ENCODE results near the gene KCTD20.
A peak's percentile ranks its signal among the peaks of the same experiment; 100 is the strongest.

KCTD20 gene

GRCh38 chr6:36428911-36429310, 13.9 kb upstream of the KCTD20 start:
- TF ChIP-seq CTCF (conservative IDR thresholded peaks at IDR 0.05; ENCODE audit: low read depth): no peak
- CTCF ChIA-PET: interaction anchor here (0.6 kb wide), 2 partner anchors 17 to 31 kb away, joined by 3 read pairs; no protein-coding TSS in a partner anchor
- POLR2A ChIA-PET (ENCODE audit: low non-redundant PET): no interaction called here
- H3K27ac ChIP-seq: no peak overlapping the region
- DNase-seq (ENCODE audit: low spot score): no peak

GRCh38 chr6:36430351-36430750, 12.4 kb upstream of the KCTD20 start:
- H3K27ac ChIP-seq: no peak overlapping the region
- DNase-seq (ENCODE audit: low spot score): no peak
- POLR2A ChIA-PET (ENCODE audit: low non-redundant PET): no interaction called here
- no peak for TF ChIP-seq CTCF (conservative IDR thresholded peaks at IDR 0.05; ENCODE audit: low read depth)
- CTCF ChIA-PET: interaction anchor here (0.6 to 0.7 kb wide), 2 partner anchors 262 to 1625 kb away, joined by 4 to 5 read pairs; no protein-coding TSS in a partner anchor

- no peak for TF ChIP-seq CTCF (conservative IDR thresholded peaks at IDR 0.05; ENCODE audit: low read depth)
- ChIA-PET POLR2A (ENCODE audit: low non-redundant PET) (no interaction called here), CTCF (interaction anchor here (0.7 kb wide), 1 partner anchor 261 kb away, joined by 5 read pairs; no protein-coding TSS in a partner anchor)
- H3K27ac ChIP-seq: no peak overlapping the region; the same call in 1 of the 2 replicates
- no peak for DNase-seq (ENCODE audit: low spot score)
These were observed 11.6 kb upstream of the KCTD20 start for GRCh38 chr6:36431197-36431596.

GRCh38 chr6:36432151-36432671, 10.6 kb upstream of the KCTD20 start:
- H3K27ac ChIP-seq: no peak overlapping the region
- DNase-seq (ENCODE audit: low spot score): no peak
- POLR2A ChIA-PET (ENCODE audit: low non-redundant PET): interaction anchor here (0.5 kb wide), 1 partner anchor 164 kb away, joined by 4 read pairs; no protein-coding TSS in a partner anchor
- CTCF ChIA-PET: no interaction called here
- no peak for TF ChIP-seq CTCF (conservative IDR thresholded peaks at IDR 0.05; ENCODE audit: low read depth)

GRCh38 chr6:36436466-36436865, 6.3 kb upstream of the KCTD20 start:
- CTCF ChIA-PET: interaction anchor here (0.7 kb wide), 1 partner anchor 75 kb away, joined by 4 read pairs; no protein-coding TSS in a partner anchor
- POLR2A ChIA-PET (ENCODE audit: low non-redundant PET): no interaction called here
- DNase-seq (ENCODE audit: low spot score): no peak
- no peak overlapping the region for H3K27ac ChIP-seq
- TF ChIP-seq CTCF (conservative IDR thresholded peaks at IDR 0.05; ENCODE audit: low read depth): no peak

GRCh38 chr6:36441307-36441894, 1.4 kb upstream of the KCTD20 start:
- CTCF ChIA-PET: no interaction called here
- DNase-seq (ENCODE audit: low spot score): peak; percentile 96
- no peak for TF ChIP-seq CTCF (conservative IDR thresholded peaks at IDR 0.05; ENCODE audit: low read depth)
- POLR2A ChIA-PET (ENCODE audit: low non-redundant PET): interaction anchor here (0.6 to 1.0 kb wide), 2 partner anchors 18 to 74 kb away, joined by 4 read pairs; no protein-coding TSS in a partner anchor
- peak overlapping the region; percentile 94 for H3K27ac ChIP-seq
